ENCODE results near the gene RPL37A.

Gene RPL37A

DNA sequence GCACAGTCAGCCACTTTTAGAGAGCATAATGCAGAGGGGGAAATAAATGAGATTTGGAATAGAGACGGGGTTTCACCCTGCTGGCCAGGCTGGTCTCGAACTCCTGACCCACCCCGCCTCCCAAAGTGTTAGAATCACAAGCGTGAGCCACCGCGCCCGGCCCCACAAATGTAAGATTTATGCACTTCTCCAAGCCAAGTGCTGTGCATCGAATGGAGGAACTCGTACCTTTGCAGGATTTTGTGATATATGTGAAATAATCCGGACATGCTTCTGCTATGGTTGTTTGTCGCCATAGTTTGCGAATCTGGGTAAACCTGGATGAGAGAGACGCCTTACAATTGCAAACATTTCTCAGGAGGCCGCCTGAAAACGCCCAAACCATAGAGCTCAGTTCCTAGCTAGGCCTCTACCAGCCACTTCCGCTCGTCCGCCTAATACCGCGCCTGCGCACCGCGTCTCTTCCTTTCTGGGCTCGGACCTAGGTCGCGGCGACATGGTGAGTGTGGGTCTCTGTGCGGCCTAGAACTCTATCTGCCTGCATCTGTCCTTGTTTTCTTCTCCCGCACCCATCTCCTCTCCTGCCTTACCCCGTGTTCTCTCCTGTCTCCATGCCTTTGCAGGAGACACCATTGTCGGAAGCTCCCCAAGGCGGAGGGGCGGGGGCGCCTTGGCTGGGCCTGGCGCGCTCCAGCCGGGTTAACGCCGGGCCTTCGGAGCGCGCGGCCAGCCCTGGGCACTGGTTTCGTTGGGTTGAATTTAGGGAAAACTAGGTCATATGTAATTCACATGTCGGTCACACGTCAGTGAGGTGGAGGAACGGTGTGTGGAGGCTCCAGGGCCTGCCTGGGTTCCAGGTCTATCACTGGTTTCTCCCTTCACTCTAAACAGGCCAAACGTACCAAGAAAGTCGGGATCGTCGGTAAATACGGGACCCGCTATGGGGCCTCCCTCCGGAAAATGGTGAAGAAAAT, at the start of gene RPL37A:
RPL37A (plus strand) TSS at position 466 of the 974 bp plus-strand sequence; CDS start at position 497, 31 bp downstream.
- TF ChIP-seq, protein P1, sequence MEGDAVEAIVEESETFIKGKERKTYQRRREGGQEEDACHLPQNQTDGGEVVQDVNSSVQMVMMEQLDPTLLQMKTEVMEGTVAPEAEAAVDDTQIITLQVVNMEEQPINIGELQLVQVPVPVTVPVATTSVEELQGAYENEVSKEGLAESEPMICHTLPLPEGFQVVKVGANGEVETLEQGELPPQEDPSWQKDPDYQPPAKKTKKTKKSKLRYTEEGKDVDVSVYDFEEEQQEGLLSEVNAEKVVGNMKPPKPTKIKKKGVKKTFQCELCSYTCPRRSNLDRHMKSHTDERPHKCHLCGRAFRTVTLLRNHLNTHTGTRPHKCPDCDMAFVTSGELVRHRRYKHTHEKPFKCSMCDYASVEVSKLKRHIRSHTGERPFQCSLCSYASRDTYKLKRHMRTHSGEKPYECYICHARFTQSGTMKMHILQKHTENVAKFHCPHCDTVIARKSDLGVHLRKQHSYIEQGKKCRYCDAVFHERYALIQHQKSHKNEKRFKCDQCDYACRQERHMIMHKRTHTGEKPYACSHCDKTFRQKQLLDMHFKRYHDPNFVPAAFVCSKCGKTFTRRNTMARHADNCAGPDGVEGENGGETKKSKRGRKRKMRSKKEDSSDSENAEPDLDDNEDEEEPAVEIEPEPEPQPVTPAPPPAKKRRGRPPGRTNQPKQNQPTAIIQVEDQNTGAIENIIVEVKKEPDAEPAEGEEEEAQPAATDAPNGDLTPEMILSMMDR (IDR thresholded peaks at IDR 0.05; ENCODE audit: extremely low read depth, missing control alignments), result no peak
- peak; percentile 94 for DNase-seq (ENCODE audit: low spot score)

DNA sequence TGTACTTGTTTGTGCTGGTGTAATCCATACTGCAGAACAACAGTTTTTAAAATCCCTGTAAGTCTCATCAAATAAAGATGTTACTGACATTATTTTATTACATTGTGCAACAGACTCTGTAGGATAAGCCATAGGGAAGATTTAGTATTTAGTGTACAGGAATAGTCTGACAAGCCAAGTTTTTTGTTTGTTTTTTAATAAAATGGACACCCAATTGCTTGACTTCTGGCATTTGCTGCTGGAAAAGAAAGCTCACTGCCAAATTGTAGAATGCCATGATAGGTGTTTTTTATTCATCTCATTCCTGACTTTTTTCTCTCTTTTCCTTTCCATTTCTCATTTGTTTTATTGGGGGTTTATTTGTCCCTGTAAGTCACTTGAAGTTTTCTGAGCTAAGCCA, 48.3 kb upstream of the RPL37A start:
- TF ChIP-seq, protein P1 (IDR thresholded peaks at IDR 0.05; ENCODE audit: extremely low read depth, missing control alignments), result no peak
- no peak for DNase-seq (ENCODE audit: low spot score)

DNA sequence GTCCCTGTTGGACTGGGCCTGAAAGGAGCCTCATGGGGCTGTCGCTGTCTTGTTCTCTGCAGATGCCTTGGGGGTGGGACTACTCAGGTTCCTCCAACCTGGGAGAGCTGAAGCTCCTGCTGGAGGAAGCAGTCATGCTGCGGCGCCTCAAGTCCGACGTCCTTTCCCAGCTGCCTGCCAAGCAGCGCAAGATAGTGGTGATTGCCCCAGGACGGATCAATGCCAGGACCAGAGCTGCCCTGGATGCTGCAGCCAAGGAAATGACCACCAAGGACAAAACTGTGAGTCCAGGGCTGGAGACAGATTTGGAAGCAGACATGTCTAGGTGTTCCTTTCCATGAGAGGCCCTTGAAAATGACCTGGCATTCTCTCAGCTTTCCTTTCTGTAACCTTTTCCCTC, 47.9 kb upstream of the RPL37A start:
- TF ChIP-seq, protein P1 (IDR thresholded peaks at IDR 0.05; ENCODE audit: extremely low read depth, missing control alignments), result no peak
- no peak for DNase-seq (ENCODE audit: low spot score)

DNA sequence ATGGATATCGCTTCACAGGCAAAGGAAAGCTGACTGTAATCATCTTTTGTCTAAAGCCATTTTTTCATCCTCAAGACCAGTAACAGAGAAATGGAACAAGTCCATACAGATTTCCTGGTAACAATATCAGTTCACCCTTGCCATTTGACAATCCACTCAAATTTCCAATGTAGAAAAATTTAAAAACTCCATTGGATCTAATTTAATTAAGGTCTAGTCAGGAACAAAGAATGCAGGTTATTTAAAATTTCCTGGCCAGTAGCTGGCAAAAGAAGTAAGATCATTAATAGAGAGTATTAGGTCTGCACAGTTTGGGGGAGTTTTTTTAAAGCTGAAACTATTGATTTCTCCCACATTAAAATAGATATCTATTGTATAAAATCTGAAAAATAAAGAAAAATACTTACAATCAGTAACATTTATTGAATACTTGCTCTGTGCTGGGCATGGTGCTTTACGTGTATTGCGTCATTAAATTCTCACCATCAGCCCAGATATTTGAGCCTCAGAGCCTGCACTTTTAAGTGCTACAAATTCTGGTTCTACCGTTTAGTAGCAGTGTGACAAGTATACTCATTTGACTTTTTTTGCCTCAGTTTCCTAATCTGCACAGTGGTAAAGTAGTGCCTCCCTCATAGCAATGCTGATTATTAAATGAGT, 44.6 kb upstream of the RPL37A start:
- TF ChIP-seq, protein P1 (IDR thresholded peaks at IDR 0.05; ENCODE audit: extremely low read depth, missing control alignments), result no peak
- DNase-seq (ENCODE audit: low spot score), result no peak

DNA sequence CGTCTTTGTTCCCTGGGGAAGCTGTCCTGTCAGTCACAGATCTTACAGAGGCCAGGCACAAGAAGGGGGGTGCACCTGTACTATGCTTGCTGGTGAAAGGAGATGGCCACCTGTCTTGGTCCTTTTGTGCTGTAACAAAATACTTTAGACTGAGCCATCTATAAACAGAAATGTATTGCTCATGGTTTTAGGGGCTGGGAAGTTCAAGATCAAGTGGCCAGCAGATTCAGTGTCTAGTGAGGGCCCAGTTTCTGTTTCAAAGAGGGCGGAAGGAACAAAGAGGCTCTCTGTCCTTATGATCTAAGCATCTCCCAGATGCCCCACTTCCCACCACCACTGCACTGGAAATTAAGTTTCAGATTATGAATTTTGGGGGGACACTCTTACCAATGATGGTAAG, 35.5 kb upstream of the RPL37A start:
- no peak for DNase-seq (ENCODE audit: low spot score)
- TF ChIP-seq, protein P1 (IDR thresholded peaks at IDR 0.05; ENCODE audit: extremely low read depth, missing control alignments), result no peak

DNA sequence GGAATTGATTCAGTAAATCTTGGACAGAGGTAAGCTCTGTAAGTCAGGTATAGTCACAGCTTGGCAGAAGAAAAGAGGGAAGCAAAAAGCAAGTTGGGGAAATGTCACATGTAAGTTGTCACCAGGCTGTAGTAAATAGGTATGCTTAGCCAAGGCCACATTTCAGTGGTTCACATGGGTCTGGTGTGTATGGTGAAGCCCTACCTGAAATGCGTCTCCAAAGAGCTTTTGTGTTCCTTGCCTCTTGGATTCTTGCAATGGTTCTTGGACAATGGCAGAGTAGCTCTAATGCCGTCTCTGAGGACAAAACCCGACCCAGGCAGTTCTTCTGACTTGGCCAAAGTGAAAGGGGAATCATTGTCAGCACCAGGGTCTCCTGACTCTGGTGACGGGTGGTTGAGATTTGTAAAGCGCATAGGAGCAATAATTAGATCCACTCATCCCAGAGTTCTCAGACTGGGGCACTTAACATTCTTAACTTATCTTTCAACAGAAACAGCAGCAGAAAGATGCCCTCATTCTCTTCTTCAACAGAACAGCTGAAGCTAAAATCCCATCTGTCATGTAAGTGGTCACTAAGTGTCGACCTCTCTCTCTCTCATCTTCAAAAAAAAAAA, 34.4 kb upstream of the RPL37A start:
- TF ChIP-seq, protein P1 (IDR thresholded peaks at IDR 0.05; ENCODE audit: extremely low read depth, missing control alignments), result no peak
- no peak for DNase-seq (ENCODE audit: low spot score)

Data from GM20000 (cell line).